Thyroid gland (tissue), 4 donors: Measurements from ENCODE around the gene TBXAS1.

Experiments
- CTCF ChIP-seq, 6 experiments: fragments of 200-600 bp in 3 of 6; fragments of 450-650 bp in 3 of 6; sonication (generic) in 3 of 6; IDR thresholded peaks; one replicate each; pipeline ENCODE4 v1.5.1; 2016 to 2019; ENCODE audit warnings: antibody characterized with exemption in 6 of 6, mild to moderate bottlenecking in 2 of 6, inconsistent platforms in 1 of 6, moderate library complexity in 1 of 6
- POLR2A ChIP-seq, 2 donors: fragments of 450-650 bp; IDR thresholded peaks; one replicate each; pipeline ENCODE4 v1.6.1; 2017; ENCODE audit warnings: antibody characterized with exemption in 2 of 2, mild to moderate bottlenecking in 2 of 2, moderate library complexity in 1 of 2

GRCh38 chr7:140015471-140015970 is 186.5 kb downstream of the TBXAS1 start:
- TF ChIP-seq POLR2A (IDR thresholded peaks at IDR 0.05) (no peak), CTCF (IDR thresholded peaks at IDR 0.05) (no peak)
